HEK293T (cell line): Measurements from ENCODE around the gene VANGL1.

Source experiments
- NFRKB ChIP-seq: fragments of 450-650 bp; IDR thresholded peaks from 2 replicates; pipeline ENCODE4 v1.6.1; 2016; ENCODE audit warnings: mild to moderate bottlenecking, moderate library complexity
- SP1 ChIP-seq: fragments of 450-650 bp; IDR thresholded peaks from 2 replicates; pipeline ENCODE4 v1.6.1; 2017
- TARDBP ChIP-seq: fragments of 450-650 bp; IDR thresholded peaks from 2 replicates; pipeline ENCODE4 v1.6.1; 2016

GRCh38 chr1:115705963-115706362 lies 64.2 kb downstream of the VANGL1 start:
- TF ChIP-seq NFRKB (no peak), TARDBP (no peak), SP1 (no peak)
